ENCODE results near the gene SLC1A3. TPM values are rescaled to one million over a fixed set of nuclear protein-coding genes. Genes with fewer than 3 reads are reported as not detected.
A peak's percentile ranks its signal among the peaks of the same experiment; 100 is the strongest.

Gene SLC1A3
- total and polyA plus RNA-seq, 2 donors (not counting 1 experiment from before 2014, with no cell fraction given), result 0.52 to 3.3 TPM

GRCh38 chr5:36660397-36661049 is 54.1 kb downstream of the SLC1A3 start:
- H3K4me3 ChIP-seq (replicated peaks in 1 of 4; ENCODE audit: control extremely low read depth in 1 of 4, insufficient read depth in 1 of 4, low read depth in 3 of 4, low read length in 4 of 4), result no peak overlapping the region
- no peaks in the 10 kb centered on the region for H4K20me1 ChIP-seq (ENCODE audit: control insufficient read depth, extremely low read depth, insufficient read depth, low read length)
- H3K79me2 ChIP-seq (ENCODE audit: control insufficient read depth, insufficient read depth, low read length), result no peaks in the 10 kb centered on the region
- no peaks in the 10 kb centered on the region for H3K9me3 ChIP-seq (ENCODE audit: control insufficient read depth, insufficient read depth, low read depth, low read length)
- H3K36me3 ChIP-seq (ENCODE audit: control insufficient read depth, insufficient read depth, low read length), result no peaks in the 10 kb centered on the region
- H3K27me3 ChIP-seq (ENCODE audit: control insufficient read depth, insufficient read depth, low read length), result no peaks in the 10 kb centered on the region
- H2AFZ ChIP-seq (ENCODE audit: low read length), result no peak overlapping the region
- no peak overlapping the region for H3K27ac ChIP-seq (ENCODE audit: insufficient read depth, low read length)
- no peak for DNase-seq (ENCODE audit: low read depth in 2 of 2)
- no peak for TF ChIP-seq EZH2 (IDR thresholded peaks at IDR 0.05; ENCODE audit: low read length, missing control alignments)
- TF ChIP-seq CTCF (conservative IDR thresholded peaks at IDR 0.05 in 1 of 2, IDR thresholded peaks at IDR 0.05 in 1 of 2; ENCODE audit: low read depth in 1 of 2, low read length in 2 of 2), result no peak
- H3K9ac ChIP-seq (ENCODE audit: insufficient read depth, low read length), result no peak overlapping the region
- H3K4me2 ChIP-seq (ENCODE audit: extremely low read depth, insufficient read depth, low read length), result no peak overlapping the region
- H3K4me1 ChIP-seq (ENCODE audit: control insufficient read depth, extremely low read depth, insufficient read depth, low read length), result peaks cover 11% of the 10 kb centered on the region

GRCh38 chr5:36661456-36662220 is 55.2 kb downstream of the SLC1A3 start:
- H3K79me2 ChIP-seq (ENCODE audit: control insufficient read depth, insufficient read depth, low read length), result no peaks in the 10 kb centered on the region
- H3K27ac ChIP-seq (ENCODE audit: insufficient read depth, low read length), result no peak overlapping the region
- H4K20me1 ChIP-seq (ENCODE audit: control insufficient read depth, extremely low read depth, insufficient read depth, low read length), result no peaks in the 10 kb centered on the region
- no peaks in the 10 kb centered on the region for H3K36me3 ChIP-seq (ENCODE audit: control insufficient read depth, insufficient read depth, low read length)
- no peak overlapping the region for H2AFZ ChIP-seq (ENCODE audit: low read length)
- peaks cover 11% of the 10 kb centered on the region for H3K4me1 ChIP-seq (ENCODE audit: control insufficient read depth, extremely low read depth, insufficient read depth, low read length)
- TF ChIP-seq CTCF (conservative IDR thresholded peaks at IDR 0.05 in 1 of 2, IDR thresholded peaks at IDR 0.05 in 1 of 2; ENCODE audit: low read depth in 1 of 2, low read length in 2 of 2) (no peak), EZH2 (IDR thresholded peaks at IDR 0.05; ENCODE audit: low read length, missing control alignments) (no peak)
- no peaks in the 10 kb centered on the region for H3K9me3 ChIP-seq (ENCODE audit: control insufficient read depth, insufficient read depth, low read depth, low read length)
- H3K4me2 ChIP-seq (ENCODE audit: extremely low read depth, insufficient read depth, low read length), result no peak overlapping the region
- no peak overlapping the region for H3K4me3 ChIP-seq (replicated peaks in 1 of 4; ENCODE audit: control extremely low read depth in 1 of 4, insufficient read depth in 1 of 4, low read depth in 3 of 4, low read length in 4 of 4)
- H3K9ac ChIP-seq (ENCODE audit: insufficient read depth, low read length), result no peak overlapping the region
- peak in 1 of 2 donors; percentile 53 for DNase-seq (ENCODE audit: low read depth in 2 of 2)
- no peaks in the 10 kb centered on the region for H3K27me3 ChIP-seq (ENCODE audit: control insufficient read depth, insufficient read depth, low read length)

GRCh38 chr5:36662291-36662851 is 56.0 kb downstream of the SLC1A3 start:
- no peaks in the 10 kb centered on the region for H3K9me3 ChIP-seq (ENCODE audit: control insufficient read depth, insufficient read depth, low read depth, low read length)
- peak in 1 of 2 donors; percentile 89 for DNase-seq (ENCODE audit: low read depth in 2 of 2)
- no peak for TF ChIP-seq EZH2 (IDR thresholded peaks at IDR 0.05; ENCODE audit: low read length, missing control alignments)
- no peaks in the 10 kb centered on the region for H3K36me3 ChIP-seq (ENCODE audit: control insufficient read depth, insufficient read depth, low read length)
- H3K9ac ChIP-seq (ENCODE audit: insufficient read depth, low read length), result no peak overlapping the region
- no peak overlapping the region for H2AFZ ChIP-seq (ENCODE audit: low read length)
- H3K4me2 ChIP-seq (ENCODE audit: extremely low read depth, insufficient read depth, low read length), result no peak overlapping the region
- H3K4me1 ChIP-seq (ENCODE audit: control insufficient read depth, extremely low read depth, insufficient read depth, low read length), result peaks cover 9% of the 10 kb centered on the region
- H3K27me3 ChIP-seq (ENCODE audit: control insufficient read depth, insufficient read depth, low read length), result no peaks in the 10 kb centered on the region
- H4K20me1 ChIP-seq (ENCODE audit: control insufficient read depth, extremely low read depth, insufficient read depth, low read length), result no peaks in the 10 kb centered on the region
- H3K27ac ChIP-seq (ENCODE audit: insufficient read depth, low read length), result no peak overlapping the region
- no peak overlapping the region for H3K4me3 ChIP-seq (replicated peaks in 1 of 4; ENCODE audit: control extremely low read depth in 1 of 4, insufficient read depth in 1 of 4, low read depth in 3 of 4, low read length in 4 of 4)
- H3K79me2 ChIP-seq (ENCODE audit: control insufficient read depth, insufficient read depth, low read length), result no peaks in the 10 kb centered on the region

All from fibroblast of lung (primary cell).